Fibroblast of lung (primary cell): ENCODE results near the gene DCAF5. TPM values are rescaled to one million over a fixed set of nuclear protein-coding genes. Genes with fewer than 3 reads are reported as not detected.

Experiments
- DNase-seq, 2 donors: peaks; one replicate each; pipeline versions ENCODE4 v3.0.0 to v3.0.0-alpha.2; 2010; ENCODE audit warnings: low read depth in 2 of 2
- H2AFZ ChIP-seq: 2 replicates; pipeline ENCODE4 v1.5.1; 2012; ENCODE audit warnings: low read length, control low read depth, inconsistent platforms
- H3K27ac ChIP-seq: 2 replicates; pipeline ENCODE4 v1.5.1; 2011; ENCODE audit warnings: low read length, control low read depth; ENCODE audit not compliant: insufficient read depth
- H3K27me3 ChIP-seq: 2 replicates; pipeline ENCODE4 v1.5.1; 2011; ENCODE audit warnings: mild to moderate bottlenecking, low read length; ENCODE audit not compliant: control insufficient read depth, insufficient read depth
- H3K36me3 ChIP-seq: 2 replicates; pipeline ENCODE4 v1.5.1; 2011; ENCODE audit warnings: low read length; ENCODE audit not compliant: control insufficient read depth, insufficient read depth
- H3K4me1 ChIP-seq: 2 replicates; pipeline ENCODE4 v1.5.1; 2011; ENCODE audit warnings: low read length; ENCODE audit not compliant: control insufficient read depth, insufficient read depth; ENCODE audit errors: extremely low read depth
- H3K4me2 ChIP-seq: 2 replicates; pipeline ENCODE4 v1.5.1; 2011; ENCODE audit warnings: low read length, control low read depth; ENCODE audit not compliant: insufficient read depth; ENCODE audit errors: extremely low read depth
- H3K4me3 ChIP-seq, 4 experiments: fragments of 200-600 bp in 1 of 4; sonication (generic) in 1 of 4; replicated peaks in 1 of 4; 2 replicates each; pipeline ENCODE4 v1.5.1; 2011 to 2016; ENCODE audit warnings: low read length in 4 of 4, low read depth in 3 of 4, mild to moderate bottlenecking in 3 of 4, control low read depth in 2 of 4, inconsistent platforms in 1 of 4, mixed read lengths in 1 of 4; ENCODE audit not compliant: insufficient read depth in 1 of 4; ENCODE audit errors: control extremely low read depth in 1 of 4
- H3K79me2 ChIP-seq: 2 replicates; pipeline ENCODE4 v1.5.1; 2012; ENCODE audit warnings: mild to moderate bottlenecking, low read length, inconsistent platforms; ENCODE audit not compliant: control insufficient read depth, insufficient read depth
- H3K9ac ChIP-seq: 2 replicates; pipeline ENCODE4 v1.5.1; 2011; ENCODE audit warnings: mild to moderate bottlenecking, low read length, control low read depth; ENCODE audit not compliant: insufficient read depth
- H3K9me3 ChIP-seq: 2 replicates; pipeline ENCODE4 v1.5.1; 2012; ENCODE audit warnings: low read depth, low read length; ENCODE audit not compliant: control insufficient read depth, insufficient read depth
- H4K20me1 ChIP-seq: 2 replicates; pipeline ENCODE4 v1.5.1; 2011; ENCODE audit warnings: low read length; ENCODE audit not compliant: control insufficient read depth, insufficient read depth; ENCODE audit errors: extremely low read depth
- CTCF ChIP-seq, 2 donors: IDR thresholded peaks in 1 of 2; conservative IDR thresholded peaks in 1 of 2; 1 replicate in 1 of 2; 2 replicates in 1 of 2; pipeline ENCODE4 v1.5.1; 2011 to 2012; ENCODE audit warnings: low read length in 2 of 2, control low read depth in 1 of 2, inconsistent platforms in 1 of 2, low read depth in 1 of 2, mild to moderate bottlenecking in 1 of 2
- EZH2 ChIP-seq: IDR thresholded peaks from 2 replicates; pipeline ENCODE4 v1.5.1; 2012; ENCODE audit warnings: low read length, control low read depth, mild to moderate bottlenecking; ENCODE audit errors: missing control alignments
- polyA plus RNA-seq, 2 donors: library from polyadenylated mRNA; depleted of rRNA in 1 of 2; stranded (reverse) in 1 of 2; unstranded in 1 of 2; fragments of >200 nt; gene quantifications; 2 replicates each; pipeline ENCODE4 v1.2.1, GENCODE V29; 2011 to 2012; ENCODE audit warnings: missing spikeins in 1 of 2
- total RNA-seq: library from RNA; depleted of rRNA; stranded (reverse); fragments of >200 nt; gene quantifications from 2 replicates; pipeline ENCODE4 v1.2.1, GENCODE V29; 2014

The DCAF5 gene
- total and polyA plus RNA-seq, 2 donors (not counting 1 experiment from before 2014, with no cell fraction given) = 16.8 to 31.8 TPM

GRCh38 chr14:69006346-69006745, 146.6 kb downstream of the DCAF5 start:
- Histone ChIP-seq H3K4me2 (no peak overlapping the region), H2AFZ (no peak overlapping the region), H4K20me1 (no peaks in the 10 kb centered on the region), H3K27ac (no peak overlapping the region), H3K27me3 (no peaks in the 10 kb centered on the region), H3K4me3 (no peak overlapping the region), H3K9ac (no peak overlapping the region), H3K9me3 (no peaks in the 10 kb centered on the region), H3K79me2 (no peaks in the 10 kb centered on the region), H3K36me3 (no peaks in the 10 kb centered on the region), H3K4me1 (peaks cover 13% of the 10 kb centered on the region)
- DNase-seq = no peak
- TF ChIP-seq EZH2 = no peak
- TF ChIP-seq CTCF (conservative IDR thresholded peaks at IDR 0.05 in 1 of 2, IDR thresholded peaks at IDR 0.05 in 1 of 2; ENCODE audit: low read depth in 1 of 2, low read length in 2 of 2) = no peak

GRCh38 chr14:69005432-69006148, 147.3 kb downstream of the DCAF5 start:
- no peak overlapping the region for H2AFZ ChIP-seq
- H3K9ac ChIP-seq = no peak overlapping the region
- no peaks in the 10 kb centered on the region for H4K20me1 ChIP-seq
- DNase-seq = peak; percentile 77 to 98
- H3K9me3 ChIP-seq = no peaks in the 10 kb centered on the region
- TF ChIP-seq EZH2 (no peak), CTCF (conservative IDR thresholded peaks at IDR 0.05 in 1 of 2, IDR thresholded peaks at IDR 0.05 in 1 of 2; ENCODE audit: low read depth in 1 of 2, low read length in 2 of 2) (no peak)
- H3K27me3 ChIP-seq = no peaks in the 10 kb centered on the region
- no peak overlapping the region for H3K4me3 ChIP-seq
- no peaks in the 10 kb centered on the region for H3K36me3 ChIP-seq
- peak overlapping the region; percentile 22 for H3K27ac ChIP-seq
- H3K79me2 ChIP-seq = no peaks in the 10 kb centered on the region
- peak overlapping the region; percentile 56 for H3K4me2 ChIP-seq
- peaks cover 13% of the 10 kb centered on the region for H3K4me1 ChIP-seq

GRCh38 chr14:69004731-69005431, 148.0 kb downstream of the DCAF5 start:
- H2AFZ ChIP-seq = peak overlapping the region; percentile 45
- no peak overlapping the region for H3K4me3 ChIP-seq
- TF ChIP-seq CTCF (conservative IDR thresholded peaks at IDR 0.05 in 1 of 2, IDR thresholded peaks at IDR 0.05 in 1 of 2; ENCODE audit: low read depth in 1 of 2, low read length in 2 of 2) (no peak), EZH2 (no peak)
- H4K20me1 ChIP-seq = no peaks in the 10 kb centered on the region
- H3K9me3 ChIP-seq = no peaks in the 10 kb centered on the region
- no peaks in the 10 kb centered on the region for H3K79me2 ChIP-seq
- no peak overlapping the region for H3K9ac ChIP-seq
- peak in 1 of 2 donors; percentile 66 for DNase-seq
- peaks cover 13% of the 10 kb centered on the region for H3K4me1 ChIP-seq
- peak overlapping the region; percentile 27 for H3K4me2 ChIP-seq
- no peaks in the 10 kb centered on the region for H3K36me3 ChIP-seq
- no peaks in the 10 kb centered on the region for H3K27me3 ChIP-seq
- no peak overlapping the region for H3K27ac ChIP-seq
